ENCODE results near the gene PDE3B. TPM values are rescaled to one million over a fixed set of nuclear protein-coding genes. Genes with fewer than 3 reads are reported as not detected.

Gene PDE3B
- total and polyA plus RNA-seq, 9 of the 15 experiments (the other 6 are each of a cell fraction or from before 2014, with no cell fraction given): 2.3 to 22.5 (median 12.2) TPM

- TF ChIP-seq TRIM25 (IDR thresholded peaks at IDR 0.05; ENCODE audit: borderline replicate concordance) (no peak), NFYB (IDR thresholded peaks at IDR 0.05; ENCODE audit: extremely low read depth, insufficient read length) (no peak), MTA3 (IDR thresholded peaks at IDR 0.05; ENCODE audit: borderline replicate concordance) (peak; percentile 48; the same call in 1 of the 2 replicates), SMAD4 (CRISPR knock-in tag; conservative IDR thresholded peaks at IDR 0.05) (0 out of 2 replicates have a peak, but pooled peaks have one; percentile 43), ATF7 (IDR thresholded peaks at IDR 0.05) (peak; percentile 53; the same call in 1 of the 2 replicates), TAF1 (IDR thresholded peaks at IDR 0.05; ENCODE audit: control insufficient read depth, extremely low read depth, insufficient read depth, low read length, severe bottlenecking) (no peak), CBFA2T3 (IDR thresholded peaks at IDR 0.05) (peak; percentile 69), ZNF57 (CRISPR knock-in tag; IDR thresholded peaks at IDR 0.05) (no peak), ZNF140 (CRISPR knock-in tag; IDR thresholded peaks at IDR 0.05) (no peak), PTBP1 (IDR thresholded peaks at IDR 0.05; ENCODE audit: low read depth, low read length) (no peak), GATA2 (CRISPR knock-in tag; IDR thresholded peaks at IDR 0.05) (peak; percentile 6; the same call in 1 of the 2 replicates), ZKSCAN1 (IDR thresholded peaks at IDR 0.05; ENCODE audit: low read depth, low read length) (no peak), POLR3A (IDR thresholded peaks at IDR 0.05; ENCODE audit: borderline replicate concordance, extremely low read depth, insufficient read depth, insufficient read length) (no peak), E2F5 (CRISPR knock-in tag; IDR thresholded peaks at IDR 0.05) (no peak), ZNF518B (CRISPR knock-in tag; IDR thresholded peaks at IDR 0.05) (no peak), KAT7 (CRISPR knock-in tag; IDR thresholded peaks at IDR 0.05; ENCODE audit: borderline replicate concordance) (no peak), XRCC5 (IDR thresholded peaks at IDR 0.05; ENCODE audit: low read depth, low read length) (no peak), FOXA3 (CRISPR knock-in tag; conservative IDR thresholded peaks at IDR 0.05 in 1 of 2, IDR thresholded peaks at IDR 0.05 in 1 of 2) (peak in 1 of 2 experiments; percentile 91; a peak in 2 of 4 replicates), ELF1 (tag; IDR thresholded peaks at IDR 0.05) (no peak), CREB3L1 (IDR thresholded peaks at IDR 0.05; ENCODE audit: borderline replicate concordance, low read depth) (no peak)
These were observed 25.2 kb downstream of the PDE3B start (continued) for GRCh38 chr11:14668731-14669301.

Data from K562 (cell line).